Adrenal gland (tissue), 5 donors: Measurements from ENCODE around the gene ZCCHC17.

Experiments used
- CTCF ChIP-seq, 6 experiments: fragments of 450-650 bp in 4 of 6; fragments of 200-600 bp in 2 of 6; sonication (generic) in 1 of 6; IDR thresholded peaks; 1 replicate in 5 of 6; 2 replicates in 1 of 6; pipeline versions ENCODE4 v1.5.1 to v1.8.0; 2016 to 2021; ENCODE audit warnings: antibody characterized with exemption in 6 of 6, mild to moderate bottlenecking in 2 of 6, moderate library complexity in 1 of 6
- POLR2A ChIP-seq, 2 donors: fragments of 450-650 bp; IDR thresholded peaks; one replicate each; pipeline ENCODE4 v1.6.1; 2017; ENCODE audit warnings: antibody characterized with exemption in 2 of 2, mild to moderate bottlenecking in 2 of 2, moderate library complexity in 1 of 2
- donor health status: DM: no; HTN: no; CAD: no.

GRCh38 chr1:31387612-31388011 is 90.8 kb downstream of the ZCCHC17 start:
- TF ChIP-seq POLR2A (IDR thresholded peaks at IDR 0.05) (no peak), CTCF (IDR thresholded peaks at IDR 0.05) (no peak)
